Osteocyte (in vitro differentiated cells): Measurements from ENCODE around the gene TBC1D17. TPM values are rescaled to one million over a fixed set of nuclear protein-coding genes. Genes with fewer than 3 reads are reported as not detected.

Source experiments
- DNase-seq: peaks from one replicate; pipeline ENCODE4 v3.0.0; 2021; ENCODE audit warnings: mixed read lengths; ENCODE audit not compliant: unreplicated experiment; ENCODE audit errors: extremely low spot score
- H3K27ac Mint-ChIP-seq: one replicate; pipeline ENCODE4 v1.8.0; 2021; ENCODE audit warnings: mild to moderate bottlenecking, mixed read lengths; ENCODE audit not compliant: unreplicated experiment
- H3K27me3 Mint-ChIP-seq: one replicate; pipeline ENCODE4 v1.8.0; 2021; ENCODE audit warnings: mixed read lengths; ENCODE audit not compliant: unreplicated experiment
- H3K36me3 Mint-ChIP-seq: one replicate; pipeline ENCODE4 v1.8.0; 2021; ENCODE audit warnings: mixed read lengths; ENCODE audit not compliant: unreplicated experiment
- H3K4me1 Mint-ChIP-seq: one replicate; pipeline ENCODE4 v1.8.0; 2021; ENCODE audit warnings: mixed read lengths; ENCODE audit not compliant: unreplicated experiment
- H3K4me3 Mint-ChIP-seq: one replicate; pipeline ENCODE4 v1.8.0; 2021; ENCODE audit warnings: mild to moderate bottlenecking, moderate library complexity, mixed read lengths; ENCODE audit not compliant: unreplicated experiment
- H3K9me3 Mint-ChIP-seq: one replicate; pipeline ENCODE4 v1.8.0; 2021; ENCODE audit warnings: mixed read lengths; ENCODE audit not compliant: unreplicated experiment
- total RNA-seq: library from RNA; stranded (reverse); gene quantifications from 2 replicates; pipeline ENCODE4 v1.2.1, GENCODE V29; 2021
- TF ChIP-seq, protein P1 (sequence below): fragments of 200-600 bp; sonication (generic); IDR thresholded peaks from 2 replicates; pipeline ENCODE4 v1.5.0; 2021; ENCODE audit warnings: antibody characterized with exemption, mild to moderate bottlenecking, moderate library complexity

The TBC1D17 gene
- total RNA-seq, 1 donor from 2014 or later: 71.9 TPM

DNA sequence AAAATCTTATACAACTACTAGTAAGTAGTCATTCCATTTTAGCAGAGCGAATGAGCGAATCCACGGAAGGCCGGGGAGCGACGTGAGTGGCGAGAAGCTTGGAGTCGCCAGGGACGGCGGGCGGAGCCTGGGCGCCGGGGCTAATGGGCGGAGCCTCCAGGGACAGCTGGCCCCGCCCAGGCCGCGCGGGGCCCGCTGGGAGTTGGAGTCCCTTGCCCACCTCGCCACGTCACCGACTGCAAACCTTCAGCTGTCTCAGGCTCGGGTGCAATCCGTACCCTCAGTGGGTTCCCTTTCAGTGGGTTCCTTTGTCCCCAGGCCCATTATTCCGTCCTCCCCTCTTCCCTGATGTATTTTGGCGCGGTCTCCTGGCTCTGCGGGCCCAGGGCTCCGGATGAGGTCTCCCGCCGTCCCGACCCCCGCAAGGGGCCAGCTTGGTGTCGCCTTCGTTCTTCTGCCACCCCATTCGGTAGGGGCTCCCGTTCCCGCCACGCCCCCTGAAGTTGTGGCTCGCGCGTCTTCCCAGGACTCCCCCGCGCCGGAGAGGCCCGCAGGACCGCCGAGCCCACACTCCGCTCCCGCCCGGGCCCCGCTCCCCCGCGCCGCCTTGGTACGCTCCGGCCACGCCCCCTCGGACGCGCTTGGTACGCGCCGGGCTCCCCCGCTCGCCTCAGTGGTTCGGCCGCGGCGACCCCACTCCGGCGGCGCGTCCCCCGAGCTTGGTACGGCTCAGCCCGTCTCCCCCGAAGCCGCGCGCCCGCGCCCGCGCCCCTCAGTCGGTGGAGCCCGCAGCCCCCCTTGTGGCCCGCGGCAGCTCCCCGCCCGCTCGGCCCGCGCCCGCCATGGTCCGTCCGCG, 26.8 kb upstream of the TBC1D17 start, which contains the start of gene PTOV1:
PTOV1 (plus strand) TSS at position 673 of the 856 bp plus-strand sequence.
- peaks cover 14% of the 10 kb centered on the region for H3K36me3 Mint-ChIP-seq
- TF ChIP-seq, protein P1, sequence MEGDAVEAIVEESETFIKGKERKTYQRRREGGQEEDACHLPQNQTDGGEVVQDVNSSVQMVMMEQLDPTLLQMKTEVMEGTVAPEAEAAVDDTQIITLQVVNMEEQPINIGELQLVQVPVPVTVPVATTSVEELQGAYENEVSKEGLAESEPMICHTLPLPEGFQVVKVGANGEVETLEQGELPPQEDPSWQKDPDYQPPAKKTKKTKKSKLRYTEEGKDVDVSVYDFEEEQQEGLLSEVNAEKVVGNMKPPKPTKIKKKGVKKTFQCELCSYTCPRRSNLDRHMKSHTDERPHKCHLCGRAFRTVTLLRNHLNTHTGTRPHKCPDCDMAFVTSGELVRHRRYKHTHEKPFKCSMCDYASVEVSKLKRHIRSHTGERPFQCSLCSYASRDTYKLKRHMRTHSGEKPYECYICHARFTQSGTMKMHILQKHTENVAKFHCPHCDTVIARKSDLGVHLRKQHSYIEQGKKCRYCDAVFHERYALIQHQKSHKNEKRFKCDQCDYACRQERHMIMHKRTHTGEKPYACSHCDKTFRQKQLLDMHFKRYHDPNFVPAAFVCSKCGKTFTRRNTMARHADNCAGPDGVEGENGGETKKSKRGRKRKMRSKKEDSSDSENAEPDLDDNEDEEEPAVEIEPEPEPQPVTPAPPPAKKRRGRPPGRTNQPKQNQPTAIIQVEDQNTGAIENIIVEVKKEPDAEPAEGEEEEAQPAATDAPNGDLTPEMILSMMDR: no peak
- H3K4me1 Mint-ChIP-seq: peaks cover 48% of the 10 kb centered on the region
- H3K27ac Mint-ChIP-seq: peak within 1 kb of the TSS; percentile 98
- peak; percentile 97 for DNase-seq
- H3K27me3 Mint-ChIP-seq: no peaks in the 10 kb centered on the region
- peaks cover 6% of the 10 kb centered on the region for H3K9me3 Mint-ChIP-seq
- peak within 1 kb of the TSS; percentile 87 for H3K4me3 Mint-ChIP-seq

DNA sequence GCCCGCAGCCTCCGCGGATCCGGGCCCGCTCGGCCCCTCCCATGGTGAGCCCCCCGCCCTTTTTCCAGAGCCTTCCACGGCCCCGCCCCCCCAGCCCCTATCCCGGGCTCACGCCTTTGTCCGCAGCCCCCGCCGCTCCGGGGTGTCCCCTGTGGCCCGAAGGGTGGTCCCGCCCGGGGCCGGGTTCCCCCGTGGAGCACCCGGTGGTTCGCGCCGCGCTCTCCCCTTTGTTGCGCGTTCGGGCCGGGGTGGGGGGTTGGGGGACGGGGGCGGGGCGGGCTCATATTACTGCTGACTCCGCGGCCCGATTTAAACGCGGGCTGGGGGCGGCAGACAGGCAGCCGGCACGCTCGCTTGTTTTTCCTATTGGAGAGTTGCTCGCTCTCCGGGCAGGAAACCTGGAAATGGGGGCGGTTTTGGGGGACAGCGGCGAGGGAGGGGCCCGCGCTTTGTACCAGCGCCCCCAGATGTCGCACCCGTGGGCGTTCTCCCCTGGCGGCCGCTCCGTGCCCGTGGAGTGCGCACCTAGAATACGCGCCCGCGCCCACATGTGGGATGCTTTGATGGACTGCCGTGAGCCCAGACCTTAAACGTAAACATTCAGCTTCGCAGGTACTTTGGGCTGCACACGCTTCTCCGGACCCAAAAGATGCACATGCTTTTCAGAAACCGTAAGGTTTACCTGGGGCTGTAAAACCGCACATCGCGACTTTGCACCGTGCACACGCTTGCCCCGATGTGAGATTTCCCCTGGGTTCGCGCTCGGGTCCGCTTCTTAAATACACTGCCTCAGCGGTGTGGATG, 25.8 kb upstream of the TBC1D17 start:
- Mint-ChIP-seq H3K9me3 (peaks cover 6% of the 10 kb centered on the region), H3K36me3 (peaks cover 14% of the 10 kb centered on the region), H3K27ac (peak overlapping the region; percentile 70), H3K4me1 (peaks cover 45% of the 10 kb centered on the region), H3K4me3 (peak overlapping the region; percentile 76), H3K27me3 (no peaks in the 10 kb centered on the region)
- TF ChIP-seq, protein P1: no peak
- no peak for DNase-seq

DNA sequence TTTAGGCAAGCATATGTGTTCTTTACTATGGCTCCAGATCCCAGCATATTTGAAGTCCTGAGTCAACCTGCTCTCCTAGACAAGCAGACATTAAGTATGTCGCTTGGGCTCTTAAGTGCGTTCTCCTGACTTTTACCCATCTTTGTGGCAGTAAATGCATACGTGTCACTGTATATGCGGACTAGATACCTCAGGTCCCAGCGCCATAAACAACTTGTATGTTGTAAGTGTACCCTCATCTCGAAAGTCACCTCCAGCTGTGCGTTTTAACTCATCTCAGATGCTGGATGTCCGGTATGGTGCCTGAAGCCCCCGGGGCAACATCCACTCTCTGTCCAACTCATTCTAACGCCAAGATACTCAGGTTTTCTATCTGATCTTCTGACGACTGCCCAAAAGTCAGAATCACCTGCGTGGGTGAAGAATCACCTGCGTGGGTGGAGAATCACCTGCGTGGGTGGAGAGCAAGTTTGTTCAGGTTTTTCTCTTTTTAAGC, 24.8 kb upstream of the TBC1D17 start:
- H3K27ac Mint-ChIP-seq: peak overlapping the region; percentile 70
- peaks cover 45% of the 10 kb centered on the region for H3K4me1 Mint-ChIP-seq
- H3K4me3 Mint-ChIP-seq: peak overlapping the region; percentile 76
- H3K27me3 Mint-ChIP-seq: no peaks in the 10 kb centered on the region
- H3K36me3 Mint-ChIP-seq: peaks cover 22% of the 10 kb centered on the region
- TF ChIP-seq, protein P1: no peak
- no peak for DNase-seq
- peaks cover 6% of the 10 kb centered on the region for H3K9me3 Mint-ChIP-seq

DNA sequence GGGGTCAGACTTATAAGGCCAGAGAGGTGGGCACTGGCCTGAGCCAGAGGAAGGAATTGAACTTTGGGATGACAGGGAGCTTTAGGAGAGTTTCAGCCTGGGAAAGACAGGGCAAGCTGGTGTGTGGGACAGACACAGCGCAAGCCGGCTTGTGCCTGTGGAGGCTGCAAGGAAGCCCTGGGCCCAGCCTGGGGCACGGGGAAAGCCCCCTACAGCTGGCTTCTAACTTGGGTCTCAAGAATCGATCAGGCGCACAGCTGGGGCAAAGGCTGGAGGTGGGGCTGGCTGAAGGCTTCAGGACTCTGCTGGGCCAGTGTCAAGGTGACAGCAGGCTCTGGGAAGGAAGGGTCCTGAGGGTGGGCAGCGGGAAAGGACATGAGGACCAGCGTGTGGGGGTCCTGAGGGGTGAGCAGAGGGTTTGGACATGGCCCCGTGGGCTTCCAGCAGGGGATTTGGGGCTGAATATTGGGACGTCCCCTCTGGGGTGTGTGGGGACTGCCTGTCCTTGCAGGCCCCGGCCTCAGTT, 23.6 kb upstream of the TBC1D17 start:
- Mint-ChIP-seq H3K4me1 (peaks cover 34% of the 10 kb centered on the region), H3K4me3 (peak overlapping the region; percentile 57), H3K36me3 (peaks cover 22% of the 10 kb centered on the region), H3K9me3 (peaks cover 4% of the 10 kb centered on the region), H3K27ac (peak overlapping the region; percentile 53), H3K27me3 (no peaks in the 10 kb centered on the region)
- TF ChIP-seq, protein P1: no peak
- no peak for DNase-seq
